ENCODE data around the gene NPHP3. TPM values are rescaled to one million over a fixed set of nuclear protein-coding genes. Genes with fewer than 3 reads are reported as not detected.

Gene NPHP3
- total RNA-seq, 4 donors from 2014 or later = 22.7 to 31.1 (median 26.4) TPM

GRCh38 chr3:132659365-132660051 lies 62.7 kb downstream of the NPHP3 start, which contains the start of gene ACAD11:
TSS of gene ACAD11 (minus strand) at chr3:132659809. CDS start at chr3:132659751, 58 bp downstream.
- Histone ChIP-seq H3K36me3 (no peaks in the 10 kb centered on the region), H3K27ac (replicated peaks in 1 of 4) (peak within 1 kb of the TSS; percentile 90 to 96 (median 92)), H3K4me1 (peaks cover 45 to 70% (median 57%) of the 10 kb centered on the region in 4 donors), H3K27me3 (no peaks in the 10 kb centered on the region), H3K9me3 (no peaks in the 10 kb centered on the region), H3K4me3 (peak within 1 kb of the TSS; percentile 76 to 96 (median 86))
- TF ChIP-seq POLR2A (IDR thresholded peaks at IDR 0.05; ENCODE audit: low read depth) (no peak), POLR2AphosphoS5 (IDR thresholded peaks at IDR 0.05) (peak; percentile 26 to 82), CTCF (IDR thresholded peaks at IDR 0.05) (peak; percentile 53 to 84 (median 54))
- peak; percentile 93 for DNase-seq (ENCODE audit: extremely low spot score)
- 0% methylated on average over 24 of the region's 34 CpGs for WGBS
- intact Hi-C loops (cut with DNase I) = loop anchor here (5.0 kb wide), 1 partner anchor 63 kb away; the partner anchor contains the start of gene NPHP3

- 2% methylated on average over 7 of the region's 7 CpGs for WGBS
- no peak for DNase-seq (ENCODE audit: extremely low spot score)
- Histone ChIP-seq H3K27ac (replicated peaks in 1 of 4) (peak overlapping the region; percentile 90 to 96 (median 92)), H3K4me1 (peaks cover 45 to 66% (median 58%) of the 10 kb centered on the region in 4 donors), H3K27me3 (no peaks in the 10 kb centered on the region), H3K4me3 (peak overlapping the region; percentile 76 to 96 (median 86)), H3K36me3 (no peaks in the 10 kb centered on the region), H3K9me3 (no peaks in the 10 kb centered on the region)
- TF ChIP-seq POLR2AphosphoS5 (IDR thresholded peaks at IDR 0.05) (no peak), EP300 (IDR thresholded peaks at IDR 0.05) (no peak), POLR2A (IDR thresholded peaks at IDR 0.05; ENCODE audit: low read depth) (no peak), CTCF (IDR thresholded peaks at IDR 0.05) (no peak)
- intact Hi-C loops (cut with DNase I) = no loop called here
Observed at GRCh38 chr3:132659000-132659364, 63.2 kb downstream of the NPHP3 start.

GRCh38 chr3:132657869-132658747 lies 64.1 kb downstream of the NPHP3 start:
- H3K36me3 ChIP-seq = no peaks in the 10 kb centered on the region
- peak overlapping the region in 2 of 4 donors; percentile 76 to 91 for H3K4me3 ChIP-seq
- no peaks in the 10 kb centered on the region for H3K9me3 ChIP-seq
- no peak for DNase-seq (ENCODE audit: extremely low spot score)
- intact Hi-C loops (cut with DNase I) = no loop called here
- no peaks in the 10 kb centered on the region for H3K27me3 ChIP-seq
- peak overlapping the region in 3 of 4 donors; percentile 91 to 96 (median 94) for H3K27ac ChIP-seq (replicated peaks in 1 of 4)
- WGBS = 91% methylated on average over 8 of the region's 8 CpGs
- TF ChIP-seq POLR2AphosphoS5 (IDR thresholded peaks at IDR 0.05) (no peak), POLR2A (IDR thresholded peaks at IDR 0.05; ENCODE audit: low read depth) (no peak), CTCF (IDR thresholded peaks at IDR 0.05) (no peak), EP300 (IDR thresholded peaks at IDR 0.05) (no peak)
- peaks cover 40 to 60% (median 53%) of the 10 kb centered on the region in 4 donors for H3K4me1 ChIP-seq

- TF ChIP-seq CTCF (IDR thresholded peaks at IDR 0.05) = no peak
- no peak for TF ChIP-seq POLR2A (IDR thresholded peaks at IDR 0.05; ENCODE audit: low read depth)
- TF ChIP-seq EP300 (IDR thresholded peaks at IDR 0.05) = no peak
- no peak for TF ChIP-seq POLR2AphosphoS5 (IDR thresholded peaks at IDR 0.05)
- WGBS = 82% methylated on average over 2 of the region's 2 CpGs
- no peak overlapping the region for H3K27ac ChIP-seq (replicated peaks in 1 of 4)
- no peaks in the 10 kb centered on the region for H3K36me3 ChIP-seq
- no peaks in the 10 kb centered on the region for H3K9me3 ChIP-seq
- no peak overlapping the region for H3K4me3 ChIP-seq
- intact Hi-C loops (cut with DNase I) = no loop called here
- no peak for DNase-seq (ENCODE audit: extremely low spot score)
- peaks cover 19 to 42% (median 36%) of the 10 kb centered on the region in 4 donors for H3K4me1 ChIP-seq
- H3K27me3 ChIP-seq = no peaks in the 10 kb centered on the region
Observed at GRCh38 chr3:132655471-132655870, 66.7 kb downstream of the NPHP3 start.

Measured in esophagus muscularis mucosa (tissue), 4 donors.